ENCODE results near the gene HAGH.
A peak's percentile ranks its signal among the peaks of the same experiment; 100 is the strongest.
"Not testable (repeated sequence)": the region's sequence is repeated elsewhere in the genome, so short reads cannot be mapped to it uniquely, and the experiment has no call there.

Gene HAGH

GRCh38 chr16:1826691-1827573, at the start of gene HAGH, which contains the start of gene FAHD1:
Gene HAGH (minus strand): TSS chr16:1826825. CDS start chr16:1826787, 38 bp downstream.
Gene FAHD1 (plus strand): TSS chr16:1827206. CDS start chr16:1827239, 33 bp downstream.
- DNase-seq, result peak; percentile 93

- not testable (repeated sequence) for DNase-seq
Observed at GRCh38 chr16:1876066-1876465, 49.4 kb upstream of the HAGH start.

GRCh38 chr16:1874854-1875253, 48.2 kb upstream of the HAGH start:
- DNase-seq, result no peak

GRCh38 chr16:1871974-1872635, 45.5 kb upstream of the HAGH start, which contains the start of gene MEIOB:
Gene MEIOB (minus strand): TSS chr16:1872164. CDS start chr16:1868175, 3,989 bp downstream.
- no peak for DNase-seq

- DNase-seq, result peak; percentile 84
Observed at GRCh38 chr16:1870365-1871082, 43.9 kb upstream of the HAGH start.

- no peak for DNase-seq
Observed at GRCh38 chr16:1865902-1866690, 39.5 kb upstream of the HAGH start.

GRCh38 chr16:1863681-1864460, 37.2 kb upstream of the HAGH start:
- DNase-seq, result peak; percentile 48

GRCh38 chr16:1862394-1862793, 35.8 kb upstream of the HAGH start:
- DNase-seq, result no peak

GRCh38 chr16:1861730-1862129, 35.1 kb upstream of the HAGH start:
- DNase-seq, result no peak

GRCh38 chr16:1859650-1860049, 33.0 kb upstream of the HAGH start:
- no peak for DNase-seq

GRCh38 chr16:1858189-1858865, 31.7 kb upstream of the HAGH start:
- DNase-seq, result no peak

- no peak for DNase-seq
Observed at GRCh38 chr16:1857433-1858097, 30.9 kb upstream of the HAGH start.

- DNase-seq, result no peak
Observed at GRCh38 chr16:1851793-1852192, 25.2 kb upstream of the HAGH start.

- no peak for DNase-seq
Observed at GRCh38 chr16:1850981-1851380, 24.4 kb upstream of the HAGH start.

GRCh38 chr16:1846416-1846815, 19.8 kb upstream of the HAGH start:
- DNase-seq, result no peak

GRCh38 chr16:1845985-1846384, 19.4 kb upstream of the HAGH start:
- DNase-seq, result no peak

GRCh38 chr16:1839554-1839953, 12.9 kb upstream of the HAGH start:
- no peak for DNase-seq

GRCh38 chr16:1834096-1834495, 7.5 kb upstream of the HAGH start:
- DNase-seq, result no peak

GRCh38 chr16:1832838-1833454, 6.3 kb upstream of the HAGH start:
- peak; percentile 37 for DNase-seq
